GM12872 (cell line): ENCODE results near the gene GPR161.

ENCODE experiments used
- CTCF ChIP-seq: IDR thresholded peaks from 3 replicates; pipeline ENCODE4 v1.5.1; 2011; ENCODE audit warnings: low read depth, mild to moderate bottlenecking, low read length, moderate library complexity; ENCODE audit not compliant: insufficient read depth

GPR161 gene

GRCh38 chr1:168065506-168065905, 71.2 kb downstream of the GPR161 start:
- TF ChIP-seq CTCF, result no peak

DNA sequence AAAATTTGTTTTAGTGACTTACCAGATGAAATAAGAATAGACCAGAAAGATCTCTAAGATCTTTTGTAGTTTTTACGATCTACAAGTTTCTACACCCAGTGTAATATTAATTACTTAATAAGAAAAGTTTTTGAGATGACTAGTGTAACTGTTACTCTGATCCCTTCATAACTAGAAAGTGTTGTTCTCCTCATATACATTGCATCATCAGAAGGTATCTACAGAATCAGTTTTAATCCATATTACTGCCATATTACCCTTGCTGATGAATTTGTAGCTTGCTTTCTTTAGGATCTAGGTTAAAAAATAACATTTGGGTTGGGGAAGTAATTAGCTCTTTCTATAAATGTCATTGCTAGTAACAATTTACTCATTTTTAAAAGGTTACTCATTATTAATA, 72.5 kb downstream of the GPR161 start:
- no peak for TF ChIP-seq CTCF

- no peak for TF ChIP-seq CTCF
Measured at GRCh38 chr1:168057921-168058320, 78.8 kb downstream of the GPR161 start.

- no peak for TF ChIP-seq CTCF
Measured at GRCh38 chr1:168057355-168057754, 79.4 kb downstream of the GPR161 start.

DNA sequence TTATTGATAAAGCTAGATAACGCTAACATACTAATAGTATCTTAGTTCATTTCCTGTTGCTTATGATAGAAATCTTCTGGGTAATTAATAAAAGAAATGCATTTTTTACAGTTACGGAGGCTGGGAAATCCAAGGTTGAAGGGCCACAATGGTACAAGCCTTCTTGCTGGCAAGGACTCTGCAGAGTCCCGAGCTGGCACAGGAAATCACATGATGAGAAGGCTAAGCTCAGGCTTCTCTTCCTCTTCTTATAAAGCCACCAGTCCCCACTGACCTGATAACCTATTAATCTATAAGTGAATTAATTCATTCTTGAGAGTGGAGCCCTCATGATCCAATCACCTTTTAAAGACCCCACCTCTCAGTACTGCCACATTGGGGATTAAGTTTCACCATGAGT, 82.6 kb downstream of the GPR161 start:
- TF ChIP-seq CTCF, result no peak

DNA sequence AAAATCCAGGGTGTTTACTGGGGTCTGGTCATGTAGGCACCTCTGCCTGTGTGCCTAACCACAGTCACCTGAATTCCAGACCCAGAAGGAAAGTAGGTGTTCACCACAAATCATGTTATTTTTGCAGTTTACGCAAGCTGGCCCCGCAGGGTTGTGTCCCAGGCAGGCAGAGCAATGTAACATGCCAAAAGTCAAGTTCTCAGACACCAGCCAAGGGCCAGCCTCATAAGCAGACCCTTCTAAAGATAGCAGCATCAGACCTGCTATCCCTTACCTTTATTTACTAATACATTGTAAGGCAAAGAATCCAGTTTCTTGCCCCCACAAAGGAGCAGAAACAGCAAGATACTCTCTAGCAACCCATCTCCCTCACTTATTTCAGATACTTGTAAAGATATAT, 83.0 kb downstream of the GPR161 start:
- TF ChIP-seq CTCF, result no peak

- TF ChIP-seq CTCF, result no peak
Measured at GRCh38 chr1:168050880-168051279, 85.8 kb downstream of the GPR161 start.

DNA sequence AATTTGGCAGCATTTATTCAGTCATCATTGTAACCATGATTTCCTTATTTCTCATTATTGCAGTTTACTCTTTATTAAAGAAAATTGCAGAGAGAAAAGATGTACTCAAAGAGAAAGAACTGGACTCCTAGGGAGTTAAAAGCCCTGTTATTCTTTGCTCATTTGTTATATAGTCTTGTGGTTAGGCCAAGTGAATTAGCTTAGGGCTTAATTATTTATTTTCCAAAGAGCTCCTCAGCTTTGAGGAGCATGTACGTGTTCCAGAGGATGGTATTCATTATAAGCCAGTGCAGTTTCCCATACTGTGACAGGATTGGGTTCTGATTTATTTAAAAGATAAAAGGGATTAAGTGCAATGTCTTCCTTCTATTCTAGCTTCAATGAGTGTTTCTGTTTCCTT, 86.4 kb downstream of the GPR161 start:
- no peak for TF ChIP-seq CTCF
